KG1 (cell line): ENCODE results near the gene PIP5K1C.
"Not testable (repeated sequence)": the region's sequence is repeated elsewhere in the genome, so short reads cannot be mapped to it uniquely, and the experiment has no call there.

Experiments
- DNase-seq: peaks from one replicate; lab custom pipeline; 2025; lab: John Stamatoyannopoulos, UW

PIP5K1C gene

GRCh38 chr19:3589949-3590348 is 110.3 kb downstream of the PIP5K1C start:
- DNase-seq, result no peak

GRCh38 chr19:3589439-3589838 is 110.8 kb downstream of the PIP5K1C start:
- DNase-seq, result no peak

- DNase-seq, result no peak
These were observed 113.4 kb downstream of the PIP5K1C start for GRCh38 chr19:3586707-3587346.

DNA sequence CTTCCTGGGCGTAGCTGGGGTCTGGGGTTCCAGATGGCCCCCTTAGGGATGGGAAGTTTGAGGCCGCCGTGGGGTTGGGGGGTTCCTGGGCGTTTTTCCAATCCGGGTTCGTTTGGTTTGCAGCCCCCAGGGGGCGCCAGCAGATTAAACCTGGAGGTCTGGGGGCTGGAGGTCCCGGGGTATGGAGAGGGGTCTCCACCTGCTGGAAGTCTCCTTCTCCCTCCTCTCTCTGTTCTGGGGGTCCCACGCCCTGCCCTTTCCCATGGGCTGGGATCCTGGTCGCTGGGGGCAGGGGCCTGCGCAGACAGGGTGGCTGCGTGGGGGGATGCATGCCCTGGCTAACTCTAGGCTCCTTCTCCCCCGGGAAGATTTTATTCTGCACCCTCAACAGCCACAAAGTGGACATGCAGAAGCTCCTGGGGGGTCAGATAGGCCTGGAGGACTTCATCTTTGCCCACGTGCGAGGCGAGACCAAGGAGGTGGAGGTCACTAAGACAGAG is 114.1 kb downstream of the PIP5K1C start:
- DNase-seq, result peak; percentile 32

GRCh38 chr19:3585301-3586126 is 114.8 kb downstream of the PIP5K1C start, which contains the start of gene GIPC3:
Gene GIPC3, plus strand, starts transcription at chr19:3585478. Its CDS starts 120 bp downstream, at chr19:3585598.
- DNase-seq, result no peak

DNA sequence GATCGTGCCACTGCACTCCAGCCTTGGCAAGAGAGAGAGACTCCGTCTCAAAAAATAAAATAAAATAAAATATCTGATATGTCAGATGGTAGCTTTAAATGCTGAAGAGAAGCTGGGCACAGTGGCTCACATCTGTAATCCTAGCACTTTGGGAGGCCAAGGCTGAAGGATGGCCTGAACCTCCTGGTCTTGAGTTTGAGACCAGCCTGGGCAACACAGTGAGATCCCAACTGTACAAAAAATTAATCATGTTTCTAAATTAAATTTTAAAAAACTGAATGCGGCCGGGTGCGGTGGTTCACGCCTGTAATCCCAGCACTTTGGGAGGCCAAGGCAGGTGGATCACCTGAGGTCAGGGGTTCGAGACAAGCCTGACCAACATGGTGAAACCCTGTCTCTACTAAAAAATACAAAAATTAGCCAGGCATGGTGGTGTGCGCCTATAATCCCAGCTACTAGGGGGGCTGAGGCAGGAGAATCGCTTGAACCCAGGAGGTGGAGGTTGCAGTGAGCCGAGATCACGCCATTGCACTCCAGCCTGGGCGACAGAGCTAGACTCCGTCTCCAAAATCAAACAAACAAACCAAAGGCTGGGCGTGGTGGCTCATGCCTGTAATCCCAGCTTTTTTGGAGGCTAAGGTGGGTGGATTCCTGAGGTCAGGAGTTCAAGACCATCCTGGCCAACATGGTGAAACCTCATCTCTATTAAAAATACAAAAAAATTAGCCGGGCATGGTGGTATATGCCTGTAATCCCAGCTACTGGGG is 116.0 kb downstream of the PIP5K1C start:
- not testable (repeated sequence) for DNase-seq

- DNase-seq, result not testable (repeated sequence)
These were observed 118.5 kb downstream of the PIP5K1C start for GRCh38 chr19:3581792-3582191.
